ENCODE data around the gene MORF4L1. TPM values are rescaled to one million over a fixed set of nuclear protein-coding genes. Genes with fewer than 3 reads are reported as not detected.

The MORF4L1 gene
- total RNA-seq, 1 donor from 2014 or later: 930 TPM

- DNase-seq (ENCODE audit: low spot score): no peak
- Mint-ChIP-seq H3K27me3 (ENCODE audit: insufficient read depth, low read depth) (peaks cover 3% of the 10 kb centered on the region), H3K36me3 (peaks cover 24% of the 10 kb centered on the region), H3K4me3 (no peak overlapping the region), H3K4me1 (peaks cover 8% of the 10 kb centered on the region), H3K9me3 (no peaks in the 10 kb centered on the region), H3K27ac (no peak overlapping the region)
- Histone ChIP-seq H3K4me1 (no peaks in the 10 kb centered on the region), H3K36me3 (peaks cover 14% of the 10 kb centered on the region), H4K20me1 (ENCODE audit: low read depth) (peaks cover 72% of the 10 kb centered on the region), H3K9ac (no peak overlapping the region), H3K9me3 (ENCODE audit: low read depth) (no peaks in the 10 kb centered on the region), H3K4me2 (no peak overlapping the region), H3K79me2 (ENCODE audit: low read depth) (peaks cover 13% of the 10 kb centered on the region), H3K27me3 (no peaks in the 10 kb centered on the region), H3K27ac (no peak overlapping the region), H3K4me3 (no peak overlapping the region), H3F3A (ENCODE audit: low read depth) (peaks cover 95% of the 10 kb centered on the region), H2AFZ (replicated peaks) (no peak overlapping the region)
- TF ChIP-seq EZH2 (IDR thresholded peaks at IDR 0.05) (no peak), EZH2phosphoT487 (IDR thresholded peaks at IDR 0.05) (no peak), CTCF (IDR thresholded peaks at IDR 0.05) (no peak)
These were observed 32.1 kb downstream of the MORF4L1 start for GRCh38 chr15:78904599-78905358.

GRCh38 chr15:78906316-78906620, 33.6 kb downstream of the MORF4L1 start:
- no peak for DNase-seq (ENCODE audit: low spot score)
- Mint-ChIP-seq H3K36me3 (peaks cover 29% of the 10 kb centered on the region), H3K4me3 (no peak overlapping the region), H3K27me3 (ENCODE audit: insufficient read depth, low read depth) (peaks cover 3% of the 10 kb centered on the region), H3K9me3 (no peaks in the 10 kb centered on the region), H3K4me1 (peaks cover 8% of the 10 kb centered on the region), H3K27ac (no peak overlapping the region)
- no peaks in the 10 kb centered on the region for H3K27me3 ChIP-seq
- H3F3A ChIP-seq (ENCODE audit: low read depth): peaks cover 81% of the 10 kb centered on the region
- peaks cover under 1% of the 10 kb centered on the region for H3K79me2 ChIP-seq (ENCODE audit: low read depth)
- no peak overlapping the region for H3K9ac ChIP-seq
- H4K20me1 ChIP-seq (ENCODE audit: low read depth): peaks cover 68% of the 10 kb centered on the region
- no peak overlapping the region for H2AFZ ChIP-seq (replicated peaks)
- H3K36me3 ChIP-seq: no peaks in the 10 kb centered on the region
- no peak overlapping the region for H3K27ac ChIP-seq
- TF ChIP-seq EZH2 (IDR thresholded peaks at IDR 0.05) (no peak), EZH2phosphoT487 (IDR thresholded peaks at IDR 0.05) (no peak), CTCF (IDR thresholded peaks at IDR 0.05) (no peak)
- no peak overlapping the region for H3K4me2 ChIP-seq
- H3K4me1 ChIP-seq: no peaks in the 10 kb centered on the region
- H3K9me3 ChIP-seq (ENCODE audit: low read depth): no peaks in the 10 kb centered on the region
- no peak overlapping the region for H3K4me3 ChIP-seq

- H3K4me1 Mint-ChIP-seq: peaks cover 8% of the 10 kb centered on the region
- Histone ChIP-seq H3K27ac (peak overlapping the region; percentile 11), H3K9ac (no peak overlapping the region), H3K9me3 (ENCODE audit: low read depth) (no peaks in the 10 kb centered on the region), H3K4me1 (no peaks in the 10 kb centered on the region), H4K20me1 (ENCODE audit: low read depth) (peaks cover 60% of the 10 kb centered on the region), H3K27me3 (no peaks in the 10 kb centered on the region), H3K36me3 (no peaks in the 10 kb centered on the region), H3F3A (ENCODE audit: low read depth) (peaks cover 72% of the 10 kb centered on the region), H2AFZ (replicated peaks) (no peak overlapping the region), H3K79me2 (ENCODE audit: low read depth) (no peaks in the 10 kb centered on the region), H3K4me3 (no peak overlapping the region), H3K4me2 (no peak overlapping the region)
- no peak overlapping the region for H3K4me3 Mint-ChIP-seq
- no peaks in the 10 kb centered on the region for H3K9me3 Mint-ChIP-seq
- peaks cover 3% of the 10 kb centered on the region for H3K27me3 Mint-ChIP-seq (ENCODE audit: insufficient read depth, low read depth)
- TF ChIP-seq CTCF (IDR thresholded peaks at IDR 0.05) (peak; percentile 62), EZH2phosphoT487 (IDR thresholded peaks at IDR 0.05) (no peak)
- H3K36me3 Mint-ChIP-seq: peaks cover 29% of the 10 kb centered on the region
- peak overlapping the region; percentile 68 for H3K27ac Mint-ChIP-seq
- DNase-seq (ENCODE audit: low spot score): peak; percentile 76
These were observed 34.9 kb downstream of the MORF4L1 start for GRCh38 chr15:78907577-78907976.
